Stimulated activated CD8-positive, alpha-beta memory T cell treated with anti-CD3 and anti-CD28 coated beads, Interleukin-7, amount 100 ng/mL, for 24 hours (primary cell): ENCODE results near the gene SLC16A4.
"Not testable (repeated sequence)": the region's sequence is repeated elsewhere in the genome, so short reads cannot be mapped to it uniquely, and the experiment has no call there.

Experiments used
- DNase-seq: peaks from one replicate; pipeline ENCODE4 v3.0.0-alpha.2; 2020; ENCODE audit warnings: low read depth

SLC16A4 gene

GRCh38 chr1:110390692-110391245 lies at the start of gene SLC16A4:
TSS of gene SLC16A4 (minus strand) at chr1:110391026. CDS start at chr1:110389323, 1,703 bp downstream.
- DNase-seq: no peak

- DNase-seq: not testable (repeated sequence)
Measured at GRCh38 chr1:110439873-110440272, 49.0 kb upstream of the SLC16A4 start.

GRCh38 chr1:110438893-110439292 lies 48.1 kb upstream of the SLC16A4 start:
- DNase-seq: no peak

GRCh38 chr1:110437645-110438299 lies 46.9 kb upstream of the SLC16A4 start:
- DNase-seq: not testable (repeated sequence)

- no peak for DNase-seq
Measured at GRCh38 chr1:110436635-110437034, 45.8 kb upstream of the SLC16A4 start.

GRCh38 chr1:110434946-110435345 lies 44.1 kb upstream of the SLC16A4 start:
- DNase-seq: no peak

GRCh38 chr1:110433803-110434202 lies 43.0 kb upstream of the SLC16A4 start:
- DNase-seq: no peak

GRCh38 chr1:110433213-110433612 lies 42.4 kb upstream of the SLC16A4 start:
- no peak for DNase-seq

GRCh38 chr1:110430901-110431300 lies 40.1 kb upstream of the SLC16A4 start:
- no peak for DNase-seq

- no peak for DNase-seq
Measured at GRCh38 chr1:110430366-110430765, 39.5 kb upstream of the SLC16A4 start.

- no peak for DNase-seq
Measured at GRCh38 chr1:110428946-110429345, 38.1 kb upstream of the SLC16A4 start.

GRCh38 chr1:110426854-110427253 lies 36.0 kb upstream of the SLC16A4 start:
- no peak for DNase-seq

GRCh38 chr1:110425612-110426152 lies 34.9 kb upstream of the SLC16A4 start:
- DNase-seq: no peak

- no peak for DNase-seq
Measured at GRCh38 chr1:110424699-110425611, 34.1 kb upstream of the SLC16A4 start.

- DNase-seq: no peak
Measured at GRCh38 chr1:110420874-110421793, 30.3 kb upstream of the SLC16A4 start.

- no peak for DNase-seq
Measured at GRCh38 chr1:110420023-110420662, 29.3 kb upstream of the SLC16A4 start.

- DNase-seq: no peak
Measured at GRCh38 chr1:110418729-110419128, 27.9 kb upstream of the SLC16A4 start.

GRCh38 chr1:110413045-110413444 lies 22.2 kb upstream of the SLC16A4 start:
- DNase-seq: not testable (repeated sequence)

GRCh38 chr1:110412576-110412975 lies 21.8 kb upstream of the SLC16A4 start:
- peak; percentile 41 for DNase-seq

GRCh38 chr1:110411173-110411735 lies 20.4 kb upstream of the SLC16A4 start:
- DNase-seq: no peak

GRCh38 chr1:110409316-110409715 lies 18.5 kb upstream of the SLC16A4 start:
- no peak for DNase-seq
